Left lung (tissue), 10 donors: ENCODE data around the gene CDCA4. TPM values are rescaled to one million over a fixed set of nuclear protein-coding genes. Genes with fewer than 3 reads are reported as not detected.

ENCODE experiments used
- ATAC-seq: fragments of 200-7000 bp; cut with Tn5 transposase; one replicate; pipeline ENCODE4 v1.9.1; 2020; ENCODE audit warnings: moderate library complexity
- DNase-seq, 4 donors: peaks; one replicate each; pipeline ENCODE4 v3.0.0-alpha.2; 2013 to 2020
- H3K27ac ChIP-seq, 2 donors: fragments of 200-600 bp; sonication (generic) in 1 of 2; one replicate each; pipeline versions ENCODE4 v1.5.0 to v1.8.0; 2020 to 2021
- H3K27me3 ChIP-seq, 2 donors: fragments of 200-600 bp; sonication (generic) in 1 of 2; one replicate each; pipeline versions ENCODE4 v1.5.0 to v1.8.0; 2020 to 2021
- H3K36me3 ChIP-seq, 2 donors: fragments of 200-600 bp; sonication (generic) in 1 of 2; one replicate each; pipeline versions ENCODE4 v1.5.0 to v1.8.0; 2020 to 2021
- H3K4me1 ChIP-seq, 2 donors: fragments of 200-600 bp; one replicate each; pipeline ENCODE4 v1.8.0; 2021
- H3K4me3 ChIP-seq, 2 donors: fragments of 200-600 bp; sonication (generic) in 1 of 2; one replicate each; pipeline versions ENCODE4 v1.5.0 to v1.8.0; 2020 to 2021; ENCODE audit warnings: mild to moderate bottlenecking in 1 of 2
- H3K9me3 ChIP-seq, 2 donors: fragments of 200-600 bp; sonication (generic) in 1 of 2; one replicate each; pipeline versions ENCODE4 v1.5.0 to v1.8.0; 2020 to 2021
- intact Hi-C, 2 donors: fragments of 100-400 bp; cut with DNase I; formaldehyde crosslinking; loops; one replicate each; pipeline versions ENCODE4 v1.11.2 to v1.14.2; 2022
- polyA plus RNA-seq, 6 donors: library from polyadenylated mRNA; unstranded; fragments of 120-200 nt; gene quantifications; one replicate each; pipeline ENCODE4 v1.2.1, GENCODE V29; 2013; ENCODE audit not compliant: insufficient read length in 6 of 6
- total RNA-seq, 2 donors: library from RNA; stranded (reverse); fragmentation: NEBNext Ultra II Directional; extraction: Animal tissue kit (Norgen Biotek cat#: 25700); gene quantifications; one replicate each; pipeline ENCODE4 v1.2.1, GENCODE V29; 2021
- TF ChIP-seq, protein P1 (sequence below), 2 donors: fragments of 200-600 bp; sonication (generic) in 1 of 2; IDR thresholded peaks; one replicate each; pipeline versions ENCODE4 v1.5.0 to v1.8.0; 2021; ENCODE audit warnings: antibody characterized with exemption in 2 of 2
- donor health status: DM: no; HTN: yes; CAD: no.
- donor health status: DM: no; HTN: no; CAD: no.

CDCA4 gene
- total and polyA plus RNA-seq, 8 donors = 9.4 to 30.6 (median 20.5) TPM

DNA sequence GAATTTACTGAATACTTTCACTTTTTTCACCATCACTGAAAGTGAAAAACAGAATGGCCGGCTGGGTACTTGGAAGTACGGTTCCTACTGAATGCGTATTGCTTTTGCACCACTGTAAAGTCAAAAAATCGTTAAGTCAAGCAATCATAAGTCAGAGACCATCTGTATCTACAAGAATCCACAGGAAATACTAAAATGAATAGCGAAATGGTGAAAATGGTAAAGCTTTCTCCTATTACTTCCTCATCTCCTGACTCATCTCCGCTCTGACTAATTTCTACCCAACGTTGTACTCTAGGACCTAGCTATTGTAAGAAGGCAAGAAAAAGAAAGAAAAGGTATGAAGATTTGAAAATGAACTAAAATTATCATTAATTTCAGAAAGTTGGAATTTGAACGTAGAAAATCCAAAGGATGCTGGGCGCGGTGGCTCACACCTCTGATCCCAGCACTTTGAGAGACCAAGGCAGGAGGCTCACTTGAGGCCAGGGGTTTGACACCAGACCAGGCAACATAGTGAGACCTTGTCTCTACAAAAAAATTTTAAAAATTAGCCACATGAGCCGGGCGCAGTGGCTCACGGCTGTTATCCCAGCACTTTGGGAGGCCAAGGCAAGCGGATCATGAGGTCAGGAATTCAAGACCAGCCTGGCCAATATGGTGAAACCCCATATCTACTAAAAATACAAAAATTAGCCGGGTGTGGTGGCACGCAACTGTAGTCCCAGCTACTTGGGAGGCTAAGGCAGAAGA lies 5.3 kb upstream of the CDCA4 start:
- no peak for DNase-seq
- Histone ChIP-seq H3K4me3 (no peak overlapping the region), H3K36me3 (no peaks in the 10 kb centered on the region), H3K27ac (peak overlapping the region in 1 of 2 donors; percentile 66), H3K27me3 (peaks cover 0 to 5% of the 10 kb centered on the region in 2 donors), H3K9me3 (no peaks in the 10 kb centered on the region), H3K4me1 (peaks cover 3 to 36% of the 10 kb centered on the region in 2 donors)
- ATAC-seq = no peak
- intact Hi-C loops = no loop called here
- TF ChIP-seq, protein P1, sequence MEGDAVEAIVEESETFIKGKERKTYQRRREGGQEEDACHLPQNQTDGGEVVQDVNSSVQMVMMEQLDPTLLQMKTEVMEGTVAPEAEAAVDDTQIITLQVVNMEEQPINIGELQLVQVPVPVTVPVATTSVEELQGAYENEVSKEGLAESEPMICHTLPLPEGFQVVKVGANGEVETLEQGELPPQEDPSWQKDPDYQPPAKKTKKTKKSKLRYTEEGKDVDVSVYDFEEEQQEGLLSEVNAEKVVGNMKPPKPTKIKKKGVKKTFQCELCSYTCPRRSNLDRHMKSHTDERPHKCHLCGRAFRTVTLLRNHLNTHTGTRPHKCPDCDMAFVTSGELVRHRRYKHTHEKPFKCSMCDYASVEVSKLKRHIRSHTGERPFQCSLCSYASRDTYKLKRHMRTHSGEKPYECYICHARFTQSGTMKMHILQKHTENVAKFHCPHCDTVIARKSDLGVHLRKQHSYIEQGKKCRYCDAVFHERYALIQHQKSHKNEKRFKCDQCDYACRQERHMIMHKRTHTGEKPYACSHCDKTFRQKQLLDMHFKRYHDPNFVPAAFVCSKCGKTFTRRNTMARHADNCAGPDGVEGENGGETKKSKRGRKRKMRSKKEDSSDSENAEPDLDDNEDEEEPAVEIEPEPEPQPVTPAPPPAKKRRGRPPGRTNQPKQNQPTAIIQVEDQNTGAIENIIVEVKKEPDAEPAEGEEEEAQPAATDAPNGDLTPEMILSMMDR (IDR thresholded peaks at IDR 0.05) = no peak

GRCh38 chr14:105025429-105025828 lies 4.5 kb upstream of the CDCA4 start:
- ATAC-seq (no peak), DNase-seq (no peak)
- peaks cover 0 to 5% of the 10 kb centered on the region in 2 donors for H3K27me3 ChIP-seq
- H3K4me1 ChIP-seq = peaks cover 3 to 36% of the 10 kb centered on the region in 2 donors
- no peaks in the 10 kb centered on the region for H3K36me3 ChIP-seq
- intact Hi-C loops = no loop called here
- peak overlapping the region in 1 of 2 donors; percentile 66 for H3K27ac ChIP-seq
- no peaks in the 10 kb centered on the region for H3K9me3 ChIP-seq
- H3K4me3 ChIP-seq = no peak overlapping the region
- TF ChIP-seq, protein P1 (IDR thresholded peaks at IDR 0.05) = no peak

DNA sequence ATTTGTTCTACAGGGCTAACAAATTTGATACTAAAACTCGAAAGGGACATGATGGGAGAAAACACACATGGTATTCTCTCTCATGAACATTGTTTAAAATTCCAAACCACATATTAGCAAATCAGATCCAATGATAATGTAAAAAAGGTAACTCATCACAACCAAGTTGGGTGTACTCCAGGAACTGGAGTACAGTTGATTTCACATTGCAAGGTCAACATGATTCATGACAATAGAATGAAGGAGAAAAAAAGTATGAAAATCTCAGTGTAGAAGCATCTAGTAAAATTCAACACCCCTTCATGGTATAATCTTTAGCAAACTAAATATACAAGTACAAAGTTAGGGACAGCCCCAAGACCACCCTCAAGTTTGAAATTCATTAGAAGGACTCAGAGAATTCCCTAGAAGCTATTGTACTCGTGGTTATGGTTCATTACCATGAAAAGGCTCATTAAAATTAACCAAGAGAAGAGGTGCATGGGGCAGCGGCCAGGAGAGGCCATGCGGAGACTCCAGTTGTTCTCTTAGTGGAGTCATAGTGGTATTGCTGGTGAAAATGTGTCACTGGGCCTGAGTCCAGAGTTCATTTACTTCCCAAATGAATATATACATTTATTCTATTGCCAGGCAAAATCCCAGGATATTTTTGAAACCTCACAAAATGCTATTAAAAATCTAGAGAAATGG lies 3.1 kb upstream of the CDCA4 start:
- Histone ChIP-seq H3K4me1 (peaks cover 13 to 51% of the 10 kb centered on the region in 2 donors), H3K4me3 (no peak overlapping the region), H3K9me3 (no peaks in the 10 kb centered on the region), H3K36me3 (no peaks in the 10 kb centered on the region), H3K27me3 (no peaks in the 10 kb centered on the region), H3K27ac (peak overlapping the region in 1 of 2 donors; percentile 66)
- TF ChIP-seq, protein P1 (IDR thresholded peaks at IDR 0.05) = no peak
- intact Hi-C loops = no loop called here
- ATAC-seq (no peak), DNase-seq (no peak)

- ATAC-seq (no peak), DNase-seq (no peak)
- intact Hi-C loops = no loop called here
Observed at GRCh38 chr14:105023144-105023543, 2.3 kb upstream of the CDCA4 start.

DNA sequence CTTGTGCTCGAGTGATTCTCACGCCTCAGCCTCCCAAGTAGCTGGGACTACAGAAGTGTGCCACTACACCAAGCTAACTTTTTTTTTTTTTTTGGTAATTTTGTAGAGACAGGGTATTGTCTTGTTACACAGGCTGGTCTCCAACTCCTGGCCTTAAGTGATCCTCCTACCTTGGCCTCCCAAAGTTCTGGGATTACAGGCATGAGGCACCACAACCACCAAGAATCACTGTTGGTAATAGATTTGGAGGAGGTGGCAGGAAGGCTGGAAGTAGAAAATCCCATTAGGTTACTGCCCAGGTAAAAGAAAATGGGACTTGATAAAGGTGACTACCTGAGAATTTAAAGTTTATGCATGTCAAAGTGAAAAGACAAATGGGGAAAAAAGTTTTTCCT lies 1.4 kb upstream of the CDCA4 start:
- Histone ChIP-seq H3K4me3 (peak overlapping the region in 1 of 2 donors; percentile 92), H3K9me3 (no peaks in the 10 kb centered on the region), H3K27ac (no peak overlapping the region), H3K27me3 (no peaks in the 10 kb centered on the region), H3K4me1 (peaks cover 13 to 52% of the 10 kb centered on the region in 2 donors), H3K36me3 (no peaks in the 10 kb centered on the region)
- ATAC-seq = no peak
- intact Hi-C loops = no loop called here
- TF ChIP-seq, protein P1 (IDR thresholded peaks at IDR 0.05) = no peak
- DNase-seq = no peak

More at GRCh38 chr14:105023144-105023543, 2.3 kb upstream of the CDCA4 start:
- TF ChIP-seq, protein P1 (IDR thresholded peaks at IDR 0.05) = no peak
- H3K36me3 ChIP-seq = no peaks in the 10 kb centered on the region
- H3K27me3 ChIP-seq = no peaks in the 10 kb centered on the region
- H3K27ac ChIP-seq = no peak overlapping the region
- peaks cover 13 to 56% of the 10 kb centered on the region in 2 donors for H3K4me1 ChIP-seq
- H3K9me3 ChIP-seq = no peaks in the 10 kb centered on the region
- H3K4me3 ChIP-seq = no peak overlapping the region
